NCI-H146 treated with DMSO at 0.1 percent for 48 hours (cell line): ENCODE data around the gene CACNG5.
"Not testable (repeated sequence)": the region's sequence is repeated elsewhere in the genome, so short reads cannot be mapped to it uniquely, and the experiment has no call there.

Experiments
- DNase-seq: peaks from one replicate; lab custom pipeline; 2025; ENCODE audit not compliant: unreplicated experiment; lab: John Stamatoyannopoulos, UW

CACNG5 gene

GRCh38 chr17:66849032-66849655 is 14.2 kb downstream of the CACNG5 start:
- no peak for DNase-seq

DNA sequence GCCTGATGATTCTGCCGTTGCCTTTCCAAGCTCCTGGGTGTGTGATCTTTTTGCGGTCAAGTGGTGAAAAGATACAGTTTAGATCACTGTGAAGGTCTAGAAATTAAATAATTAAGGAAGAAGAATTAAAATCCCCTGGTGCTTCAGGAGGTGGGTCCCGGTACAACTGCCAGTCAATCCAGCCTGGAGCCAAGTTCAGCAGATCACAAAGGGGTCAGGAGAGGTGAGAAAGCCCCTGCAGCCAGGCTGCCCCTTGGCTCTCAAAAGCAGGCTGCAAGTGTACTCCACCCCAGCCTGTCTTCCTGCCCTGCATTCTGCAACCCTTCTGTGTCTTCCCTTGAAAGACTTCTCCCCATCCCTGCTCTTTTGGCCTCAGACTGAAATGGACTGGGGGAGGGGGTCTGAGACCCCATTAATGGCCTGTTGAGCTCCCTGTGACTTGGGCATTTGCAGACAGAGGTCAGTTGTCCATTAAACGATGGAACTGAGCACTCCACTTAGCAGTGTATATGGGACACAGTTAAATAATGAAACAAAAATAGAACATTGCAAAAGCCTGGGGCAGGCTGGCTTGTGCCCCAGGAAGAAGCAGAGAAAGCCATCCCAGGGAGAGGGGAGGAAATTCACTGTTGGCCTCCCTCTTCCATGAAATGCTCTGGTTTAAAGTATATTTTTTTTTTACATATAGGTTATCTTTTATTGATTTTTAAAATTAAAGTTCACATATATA is 15.1 kb downstream of the CACNG5 start:
- DNase-seq, result no peak

DNA sequence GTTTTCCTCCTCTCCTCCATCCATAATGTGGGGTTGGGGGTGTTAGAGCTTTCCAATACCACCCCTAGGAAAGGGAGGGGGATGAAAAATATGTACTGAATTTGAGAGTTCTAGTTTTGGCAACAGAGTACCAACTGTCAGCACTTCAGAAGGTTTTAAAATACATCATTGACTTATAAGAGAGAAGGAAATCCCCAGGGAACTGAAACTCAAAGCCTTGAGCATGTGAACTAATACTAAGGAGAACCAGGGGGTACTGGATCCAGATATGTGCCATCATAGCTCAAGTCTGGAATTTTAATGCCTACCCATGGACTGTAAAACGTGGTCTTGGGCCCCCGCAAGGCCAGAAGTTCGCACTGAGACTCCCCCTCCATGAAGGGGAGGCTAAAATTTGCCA is 15.8 kb downstream of the CACNG5 start:
- no peak for DNase-seq

GRCh38 chr17:66855204-66855603 is 20.3 kb downstream of the CACNG5 start:
- DNase-seq, result no peak

- no peak for DNase-seq
Observed at GRCh38 chr17:66858226-66859083, 23.5 kb downstream of the CACNG5 start.

DNA sequence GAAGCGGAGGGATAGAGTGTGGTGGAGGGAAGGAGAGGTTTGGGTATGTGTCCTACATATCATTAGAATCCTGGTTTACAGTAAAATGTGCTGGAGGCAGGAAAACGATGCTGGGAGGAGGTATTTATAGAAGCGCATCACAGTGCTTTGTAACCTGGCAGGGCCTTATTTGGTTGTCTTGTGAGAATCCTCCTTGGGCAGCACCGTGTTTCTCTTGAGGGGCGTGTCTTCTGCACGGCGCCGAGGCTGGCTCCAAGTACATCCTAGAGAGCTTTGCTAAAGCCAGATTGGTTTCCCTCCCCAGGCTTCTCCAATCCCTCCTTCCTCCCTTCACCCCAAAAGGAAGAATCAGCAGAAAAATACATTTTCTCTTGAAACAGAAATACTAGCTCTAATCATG is 24.4 kb downstream of the CACNG5 start:
- DNase-seq, result no peak

DNA sequence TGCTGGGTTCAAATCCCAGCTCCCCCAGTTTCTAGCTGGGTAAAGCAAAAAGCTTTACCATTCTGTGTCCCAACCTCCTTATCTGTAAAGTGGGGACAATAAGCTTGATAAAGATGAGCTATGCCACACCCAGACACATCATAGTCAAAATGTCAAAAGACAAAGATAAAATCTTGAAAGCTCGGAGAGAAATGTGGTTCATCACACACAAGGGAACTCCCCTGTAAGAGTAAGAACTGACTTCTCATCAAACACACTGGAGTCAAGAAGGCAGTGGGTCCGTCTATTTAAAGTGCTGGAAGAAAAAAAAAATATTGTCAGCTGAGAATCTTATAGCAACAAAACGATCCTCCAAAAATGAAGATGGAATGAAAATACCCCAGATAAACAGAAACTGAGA is 25.3 kb downstream of the CACNG5 start:
- no peak for DNase-seq

DNA sequence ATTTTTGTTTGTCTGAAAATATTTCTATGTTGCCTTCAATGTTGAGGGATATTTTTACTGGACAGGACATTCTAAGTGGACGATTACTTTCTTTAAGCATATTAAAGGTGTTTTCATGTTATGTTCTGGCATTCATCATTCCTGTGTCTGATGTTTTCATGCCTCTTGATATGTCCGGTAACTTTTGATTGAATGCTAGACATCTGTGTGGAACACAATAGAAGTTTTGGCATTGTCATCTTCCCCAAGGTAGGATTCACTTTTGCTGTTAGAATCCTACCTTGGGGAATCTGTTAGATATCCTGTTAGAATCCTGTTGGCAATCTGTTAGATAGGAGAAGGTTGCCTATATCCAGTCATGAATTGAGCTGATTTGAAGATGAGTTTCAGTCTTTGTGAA is 28.9 kb downstream of the CACNG5 start:
- no peak for DNase-seq

GRCh38 chr17:66865151-66865550 is 30.2 kb downstream of the CACNG5 start:
- DNase-seq, result no peak

DNA sequence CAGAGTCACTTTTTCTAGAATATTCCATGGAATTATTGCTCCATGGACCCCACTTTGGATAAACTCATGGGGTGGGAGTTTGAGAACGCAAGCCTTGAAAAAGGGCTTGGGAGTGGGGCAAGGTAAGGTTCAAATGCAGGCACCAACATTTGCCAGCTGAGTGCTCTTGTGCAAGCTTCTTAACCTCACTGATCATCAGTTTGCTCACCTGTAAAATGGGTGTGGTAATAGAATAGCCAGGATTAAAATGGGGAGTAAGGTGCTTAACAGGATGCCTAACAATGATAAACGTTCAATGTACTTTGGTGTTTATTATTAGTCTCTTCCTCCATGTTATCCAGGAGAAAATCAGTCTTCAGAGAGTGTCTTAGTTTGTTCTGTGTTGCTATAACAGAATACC is 39.0 kb downstream of the CACNG5 start:
- DNase-seq, result no peak

- DNase-seq, result no peak
Observed at GRCh38 chr17:66884931-66885330, 50.0 kb downstream of the CACNG5 start.

- DNase-seq, result no peak
Observed at GRCh38 chr17:66885417-66885816, 50.5 kb downstream of the CACNG5 start.

DNA sequence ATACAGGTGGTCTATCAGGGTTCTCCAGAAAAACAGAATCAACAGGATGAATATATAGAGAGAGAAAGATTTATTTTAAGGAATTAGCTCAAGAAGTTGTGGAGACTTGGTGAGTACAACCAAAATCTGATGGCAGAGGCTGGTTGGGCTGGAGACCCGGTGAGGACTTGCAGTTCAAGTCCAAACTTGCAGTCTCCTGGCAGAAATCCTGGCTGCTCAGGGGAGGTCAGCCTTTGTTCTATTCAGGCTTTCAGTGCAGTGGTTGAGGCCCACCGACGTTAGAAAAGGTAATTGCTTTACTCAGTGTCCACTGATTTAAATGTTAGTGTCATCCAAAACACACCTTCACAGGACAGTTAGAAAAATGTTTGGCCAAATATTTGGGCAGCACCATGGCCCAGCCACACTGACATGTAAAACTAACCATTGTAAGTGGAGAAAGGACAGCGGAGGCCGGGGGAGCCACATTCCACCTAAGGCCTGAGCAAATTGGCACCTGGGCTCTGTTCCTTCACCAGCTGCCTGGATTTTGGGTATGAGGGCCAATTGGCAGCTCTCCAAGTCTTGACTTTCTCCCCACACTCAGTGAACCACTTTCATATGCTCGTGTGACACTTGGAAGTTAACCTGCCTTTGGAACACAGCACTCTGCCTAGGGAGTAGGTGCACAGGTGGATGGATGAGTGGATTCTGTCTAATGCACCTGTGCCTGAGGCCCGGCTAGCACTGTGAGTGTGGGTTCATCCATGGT is 54.7 kb downstream of the CACNG5 start:
- DNase-seq, result no peak

DNA sequence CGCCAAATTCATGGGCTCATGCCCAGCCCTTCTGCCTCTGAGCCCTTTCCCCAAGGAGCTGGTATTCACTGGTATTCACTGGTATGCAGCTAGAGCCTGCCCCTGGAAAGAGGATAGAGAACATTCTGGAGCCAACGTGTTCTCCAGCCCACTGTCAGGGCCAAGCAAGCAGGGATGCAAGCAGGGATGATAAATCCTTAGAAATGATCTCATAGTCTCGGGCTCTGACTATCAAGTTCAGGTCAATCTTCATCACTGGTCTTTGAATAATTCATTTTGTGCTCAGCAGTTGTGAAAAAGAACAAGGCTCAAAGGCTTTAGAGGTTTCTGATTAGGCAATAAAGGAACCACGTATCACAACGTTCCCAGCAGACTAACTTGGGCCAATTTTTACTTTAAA is 57.3 kb downstream of the CACNG5 start:
- no peak for DNase-seq

DNA sequence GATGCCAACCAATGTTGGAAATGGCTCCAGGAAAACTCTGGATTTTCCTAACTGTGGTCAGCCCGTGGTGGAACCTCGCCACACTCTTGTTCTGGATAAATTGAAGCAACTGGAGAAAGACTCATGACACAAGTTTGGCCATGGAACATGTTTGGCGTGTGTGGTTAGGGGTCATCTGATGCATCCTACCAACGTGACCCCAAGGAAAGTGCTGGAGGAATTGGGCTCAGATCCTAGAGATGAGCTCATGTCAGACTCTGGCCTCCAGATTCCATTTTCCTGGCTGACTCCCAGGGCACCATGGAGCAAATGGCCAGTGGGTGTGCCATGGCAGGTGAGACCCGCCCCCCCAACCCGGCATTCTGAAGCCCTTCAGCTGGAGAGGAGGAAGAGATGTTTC is 58.5 kb downstream of the CACNG5 start:
- no peak for DNase-seq

- no peak for DNase-seq
Observed at GRCh38 chr17:66893863-66894262, 58.9 kb downstream of the CACNG5 start.

GRCh38 chr17:66897141-66897540 is 62.2 kb downstream of the CACNG5 start:
- DNase-seq, result no peak

DNA sequence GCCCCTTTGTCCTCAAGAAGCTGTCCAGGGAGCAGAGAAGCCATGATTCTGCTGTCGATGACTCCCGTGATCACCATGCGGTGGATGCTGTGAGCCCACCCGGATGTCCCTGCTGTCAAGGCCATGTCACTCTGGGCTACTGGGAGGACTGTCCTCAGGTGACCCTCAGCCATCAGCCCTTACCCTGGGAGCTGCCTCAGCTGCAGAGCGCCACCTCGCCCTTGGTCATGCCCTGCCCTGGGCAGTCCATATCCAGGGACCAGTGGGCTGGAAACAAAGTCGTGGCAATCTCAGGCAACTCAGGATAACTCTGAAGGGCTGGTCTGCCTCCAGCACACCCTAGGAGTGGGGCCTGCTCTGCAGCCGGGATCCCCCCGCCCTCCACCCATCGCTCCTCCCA is 63.6 kb downstream of the CACNG5 start:
- DNase-seq, result no peak

GRCh38 chr17:66900126-66901010 is 65.5 kb downstream of the CACNG5 start:
- DNase-seq, result no peak

DNA sequence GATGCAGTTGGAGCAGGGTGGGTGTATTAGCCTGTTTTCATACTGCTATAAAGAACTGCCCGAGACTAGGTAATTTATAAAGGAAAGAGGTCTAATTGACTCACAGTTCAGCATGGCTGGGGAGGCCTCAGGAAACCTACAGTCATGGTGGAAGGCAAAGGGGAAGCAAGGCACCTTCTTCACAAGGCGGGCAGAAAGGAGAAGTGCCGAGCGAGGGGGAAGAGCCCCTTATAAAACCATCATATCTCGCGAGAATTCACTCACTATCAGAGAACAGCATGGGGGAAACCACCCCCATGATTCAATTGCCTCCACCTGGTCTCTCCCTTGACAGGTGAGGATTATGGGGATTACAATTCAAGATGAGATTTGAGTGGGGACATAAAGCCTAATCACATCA is 68.4 kb downstream of the CACNG5 start:
- DNase-seq, result not testable (repeated sequence)
